Endothelial cell of umbilical vein (primary cell): ENCODE results near the gene FLT3LG. TPM values are rescaled to one million over a fixed set of nuclear protein-coding genes. Genes with fewer than 3 reads are reported as not detected.
A peak's percentile ranks its signal among the peaks of the same experiment; 100 is the strongest.

Source experiments
- BruUV-seq: library from RNA; stranded (reverse); fragments of 400-500 nt; replicated peaks from 2 replicates; lab custom pipeline; 2021; lab: Mats Ljungman, UMichigan
- CTCF ChIA-PET: fragments of 300-600, 350-600 bp; sonication (Branson Sonifier 250); formaldehyde crosslinking; loops from one replicate; lab custom pipeline; 2021; ENCODE audit warnings: antibody characterized with exemption, inconsistent platforms; lab: Charles Lee
- POLR2A ChIA-PET: fragments of 300-600, 350-600 bp; sonication (Branson Sonifier 250); formaldehyde crosslinking; loops from one replicate; lab custom pipeline; 2021; ENCODE audit warnings: antibody characterized with exemption, inconsistent platforms; lab: Charles Lee
- DNase-seq: peaks from one replicate; pipeline ENCODE4 v3.0.0-alpha.2; 2011; ENCODE audit warnings: low read depth, low spot score
- FAIRE-seq: peaks from 2 replicates; lab custom pipeline; 2011; peaks lifted over from hg19 to GRCh38; lab: Jason Lieb, UNC
- H2AFZ ChIP-seq: 2 replicates; pipeline ENCODE4 v1.6.0; 2012; ENCODE audit warnings: low read depth, low read length, control low read depth, inconsistent platforms
- H3K27ac ChIP-seq: 2 replicates; pipeline ENCODE4 v1.5.1; 2011; ENCODE audit warnings: low read depth, mild to moderate bottlenecking, control low read depth, low read length, moderate library complexity; ENCODE audit not compliant: insufficient read depth
- H3K27me3 ChIP-seq, 2 experiments: 2 replicates each; pipeline versions ENCODE4 v1.6.0 to v1.6.1; 2011; ENCODE audit warnings: low read length in 2 of 2, mixed read lengths in 1 of 2; ENCODE audit not compliant: control insufficient read depth in 2 of 2, insufficient read depth in 2 of 2
- H3K36me3 ChIP-seq, 2 experiments: 2 replicates in 1 of 2; 3 replicates in 1 of 2; pipeline ENCODE4 v1.5.1; 2011; ENCODE audit warnings: low read length in 2 of 2, mild to moderate bottlenecking in 1 of 2, moderate library complexity in 1 of 2; ENCODE audit not compliant: control insufficient read depth in 2 of 2, insufficient read depth in 2 of 2; ENCODE audit errors: extremely low read depth in 1 of 2
- H3K4me1 ChIP-seq: 3 replicates; pipeline ENCODE4 v1.5.1; 2011; ENCODE audit warnings: mild to moderate bottlenecking, low read length; ENCODE audit not compliant: control insufficient read depth, insufficient read depth; ENCODE audit errors: extremely low read depth
- H3K4me2 ChIP-seq: 2 replicates; pipeline ENCODE4 v1.6.1; 2011; ENCODE audit warnings: low read length, control low read depth, mixed read lengths; ENCODE audit not compliant: insufficient read depth
- H3K4me3 ChIP-seq, 3 experiments: fragments of 200-600 bp in 1 of 3; sonication (generic), shearing (Covaris generic) in 1 of 3; replicated peaks in 1 of 3; 2 replicates each; pipeline ENCODE4 v1.5.1; 2011 to 2016; ENCODE audit warnings: control low read depth in 3 of 3, low read length in 3 of 3, mild to moderate bottlenecking in 2 of 3, inconsistent platforms in 1 of 3, low read depth in 1 of 3, moderate library complexity in 1 of 3; ENCODE audit not compliant: insufficient read depth in 1 of 3
- H3K79me2 ChIP-seq: 2 replicates; pipeline ENCODE4 v1.6.0; 2012; ENCODE audit warnings: low read length, inconsistent platforms; ENCODE audit not compliant: control insufficient read depth, insufficient read depth
- H3K9ac ChIP-seq: replicated peaks from 2 replicates; pipeline ENCODE3; 2011; ENCODE audit warnings: low read length, control low read depth; ENCODE audit not compliant: insufficient read depth; ENCODE audit errors: extremely low read depth
- H3K9me1 ChIP-seq: replicated peaks from 3 replicates; pipeline ENCODE4 v1.6.0; 2011; ENCODE audit warnings: mild to moderate bottlenecking, low read length; ENCODE audit not compliant: control insufficient read depth, insufficient read depth; ENCODE audit errors: extremely low read depth
- H3K9me3 ChIP-seq: replicated peaks from 2 replicates; pipeline ENCODE4 v1.5.1; 2012; ENCODE audit warnings: low read length, inconsistent platforms; ENCODE audit not compliant: control insufficient read depth, insufficient read depth
- H4K20me1 ChIP-seq: replicated peaks from 2 replicates; pipeline ENCODE3; 2011; ENCODE audit warnings: mild to moderate bottlenecking, low read length; ENCODE audit not compliant: control insufficient read depth, insufficient read depth; ENCODE audit errors: extremely low read depth
- EZH2 ChIP-seq: IDR thresholded peaks from 2 replicates; pipeline ENCODE4 v1.6.1; 2012; ENCODE audit warnings: borderline replicate concordance, low read depth, mild to moderate bottlenecking, moderate library complexity, low read length, inconsistent platforms; ENCODE audit not compliant: severe bottlenecking
- FOS ChIP-seq: IDR thresholded peaks from 2 replicates; pipeline ENCODE4 v1.6.1; 2011; ENCODE audit warnings: mild to moderate bottlenecking, low read length, moderate library complexity, borderline replicate concordance; ENCODE audit not compliant: insufficient read depth
- GATA2 ChIP-seq: IDR thresholded peaks from 2 replicates; pipeline ENCODE4 v1.7.0; 2011; ENCODE audit warnings: low read depth, mild to moderate bottlenecking, moderate library complexity, mixed read lengths, low read length; ENCODE audit not compliant: insufficient read length, insufficient read depth
- JUN ChIP-seq: IDR thresholded peaks from 2 replicates; pipeline ENCODE4 v1.6.1; 2011; ENCODE audit warnings: borderline replicate concordance, low read depth; ENCODE audit not compliant: insufficient read length, insufficient read depth
- MAX ChIP-seq: IDR thresholded peaks from 2 replicates; pipeline ENCODE4 v1.6.1; 2011; ENCODE audit not compliant: insufficient read depth, insufficient read length
- MYC ChIP-seq: IDR thresholded peaks from one replicate; pipeline ENCODE4 v1.6.1; 2011; ENCODE audit warnings: mild to moderate bottlenecking, low read depth, low read length
- POLR2A ChIP-seq: IDR thresholded peaks from 2 replicates; pipeline ENCODE4 v1.6.1; 2012; ENCODE audit warnings: low read depth, mild to moderate bottlenecking, control low read depth, low read length
- POLR2AphosphoS5 ChIP-seq: IDR thresholded peaks from 2 replicates; pipeline ENCODE4 v1.6.1; 2012; ENCODE audit warnings: low read depth, mild to moderate bottlenecking, control low read depth, low read length, moderate library complexity; ENCODE audit not compliant: insufficient read depth
- dilution Hi-C: fragments of 300-500 bp; cut with MboI; formaldehyde crosslinking; loops from one replicate; pipeline ENCODE4 v1.15.0; 2019; ENCODE audit warnings: low sequenced_read_pairs; ENCODE audit not compliant: extremely low pct_ligation_motif_present
- intact Hi-C: fragments of 100-400 bp; cut with micrococcal nuclease; formaldehyde crosslinking; loops from one replicate; pipeline ENCODE4 v1.10.0; 2022
- polyA plus RNA-seq, 4 experiments: library from polyadenylated mRNA; depleted of rRNA in 3 of 4; stranded (reverse) in 3 of 4; unstranded in 1 of 4; fragments of >200 nt; gene quantifications; 2 replicates each; pipeline versions ENCODE4 v1.2.1 to v1.2.3, GENCODE V29; 2011 to 2012; ENCODE audit warnings: missing spikeins in 1 of 4
- total RNA-seq: library from RNA; stranded (reverse); gene quantifications from 2 replicates; pipeline ENCODE4 v1.2.3, GENCODE V29; 2021
- TF ChIP-seq, protein P1 (sequence below), 2 donors: IDR thresholded peaks; 1 replicate in 1 of 2; 2 replicates in 1 of 2; pipeline ENCODE4 v1.5.1; 2011; ENCODE audit warnings: low read length in 2 of 2, mild to moderate bottlenecking in 2 of 2, moderate library complexity in 2 of 2, control low read depth in 1 of 2, inconsistent platforms in 1 of 2, low read depth in 1 of 2; ENCODE audit not compliant: insufficient read depth in 1 of 2; ENCODE audit errors: extremely low read depth in 1 of 2

The FLT3LG gene
- total and polyA plus RNA-seq, 2 donors (not counting 3 experiments of a cell fraction or from before 2014, with no cell fraction given) = 5.0 to 5.7 TPM

DNA sequence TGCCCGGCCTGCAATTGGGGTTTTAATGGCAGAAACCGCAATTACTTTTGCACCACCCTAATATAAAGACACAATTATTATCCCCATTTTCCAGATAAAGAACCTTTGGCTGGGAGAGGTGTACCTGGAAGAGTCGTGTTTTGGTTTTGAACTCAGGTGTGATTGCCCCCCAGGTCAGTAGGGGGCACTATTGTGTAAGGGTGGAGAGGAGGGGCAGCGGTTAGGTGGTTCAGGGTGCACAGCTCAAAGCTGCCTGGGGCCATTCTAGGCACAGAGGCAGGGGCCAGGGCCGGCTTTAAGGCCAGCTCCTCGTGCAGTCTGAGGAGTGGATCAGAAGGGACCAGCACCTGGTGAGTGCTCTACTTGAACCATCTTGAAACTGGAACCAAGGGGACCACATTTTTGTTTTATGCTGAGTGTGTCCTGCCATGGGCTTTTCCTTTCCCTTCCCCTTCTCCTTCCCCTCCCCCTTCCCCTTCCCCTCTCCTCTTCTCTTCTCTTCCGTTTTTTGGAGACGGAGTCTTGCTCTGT, 32.6 kb downstream of the FLT3LG start:
- intact Hi-C loops = no loop called here
- TF ChIP-seq FOS = no peak
- TF ChIP-seq, protein P1, sequence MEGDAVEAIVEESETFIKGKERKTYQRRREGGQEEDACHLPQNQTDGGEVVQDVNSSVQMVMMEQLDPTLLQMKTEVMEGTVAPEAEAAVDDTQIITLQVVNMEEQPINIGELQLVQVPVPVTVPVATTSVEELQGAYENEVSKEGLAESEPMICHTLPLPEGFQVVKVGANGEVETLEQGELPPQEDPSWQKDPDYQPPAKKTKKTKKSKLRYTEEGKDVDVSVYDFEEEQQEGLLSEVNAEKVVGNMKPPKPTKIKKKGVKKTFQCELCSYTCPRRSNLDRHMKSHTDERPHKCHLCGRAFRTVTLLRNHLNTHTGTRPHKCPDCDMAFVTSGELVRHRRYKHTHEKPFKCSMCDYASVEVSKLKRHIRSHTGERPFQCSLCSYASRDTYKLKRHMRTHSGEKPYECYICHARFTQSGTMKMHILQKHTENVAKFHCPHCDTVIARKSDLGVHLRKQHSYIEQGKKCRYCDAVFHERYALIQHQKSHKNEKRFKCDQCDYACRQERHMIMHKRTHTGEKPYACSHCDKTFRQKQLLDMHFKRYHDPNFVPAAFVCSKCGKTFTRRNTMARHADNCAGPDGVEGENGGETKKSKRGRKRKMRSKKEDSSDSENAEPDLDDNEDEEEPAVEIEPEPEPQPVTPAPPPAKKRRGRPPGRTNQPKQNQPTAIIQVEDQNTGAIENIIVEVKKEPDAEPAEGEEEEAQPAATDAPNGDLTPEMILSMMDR (IDR thresholded peaks at IDR 0.05; ENCODE audit: extremely low read depth in 1 of 2, insufficient read depth in 1 of 2, low read depth in 1 of 2, low read length in 2 of 2) = peak; percentile 85
- FAIRE-seq (peak; percentile 69), DNase-seq (peak; percentile 64)
- no peak overlapping the region for H2AFZ ChIP-seq
- H3K4me1 ChIP-seq = peaks cover 2% of the 10 kb centered on the region
- ChIA-PET CTCF (interaction anchor here (0.9 to 7.9 kb wide), 15 partner anchors 10 to 165 kb away, joined by 3 to 175 read pairs (median 5); partner anchors contain the start of genes RCN3 and RPS11), POLR2A (interaction anchor here (0.7 to 1.0 kb wide), 2 partner anchors 12 to 40 kb away, joined by 3 to 8 read pairs; no protein-coding TSS in a partner anchor)
- BruUV-seq = no TSS peak
- dilution Hi-C loops = no loop called here
- H4K20me1 ChIP-seq = no peaks in the 10 kb centered on the region
- no peaks in the 10 kb centered on the region for H3K36me3 ChIP-seq
- H3K4me3 ChIP-seq = no peak overlapping the region
- H3K9ac ChIP-seq = no peak overlapping the region
- no peaks in the 10 kb centered on the region for H3K9me3 ChIP-seq
- no peak overlapping the region for H3K4me2 ChIP-seq
- H3K27me3 ChIP-seq = no peaks in the 10 kb centered on the region
- no peak overlapping the region for H3K27ac ChIP-seq
- H3K79me2 ChIP-seq = no peaks in the 10 kb centered on the region
- H3K9me1 ChIP-seq = no peaks in the 10 kb centered on the region

DNA sequence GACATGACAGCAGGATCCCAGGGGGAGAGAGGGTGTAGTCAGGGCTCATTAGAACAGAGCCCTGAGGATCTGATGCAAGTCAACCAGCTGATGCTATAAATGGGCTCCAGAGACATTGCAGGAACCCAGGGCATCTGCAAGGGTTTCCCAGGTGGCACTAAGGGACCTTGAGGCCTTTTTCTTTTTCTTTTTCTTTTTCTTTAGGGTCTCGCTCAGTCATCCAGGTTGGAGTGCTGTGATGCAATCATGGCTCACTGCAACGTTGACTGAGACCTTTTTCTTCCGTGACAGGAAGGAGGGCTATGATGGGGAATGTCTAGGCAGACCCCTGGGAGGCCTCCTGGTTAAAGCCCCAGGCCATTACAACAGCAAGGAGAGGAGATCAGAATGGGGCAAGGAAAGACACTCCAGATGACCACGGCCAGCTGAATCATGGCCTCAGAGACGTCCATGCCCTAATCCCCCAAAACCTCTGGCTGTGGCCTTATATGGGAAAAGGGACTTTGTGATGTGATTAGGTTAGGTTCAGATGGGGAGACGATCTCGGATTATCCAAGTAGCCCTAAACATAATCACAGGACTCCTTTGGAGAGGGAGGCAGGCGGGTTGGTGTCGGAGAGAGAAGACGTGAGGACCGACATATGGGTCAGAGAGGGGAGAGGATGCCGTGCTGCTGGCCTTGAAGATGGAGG, 33.9 kb downstream of the FLT3LG start:
- H3K36me3 ChIP-seq = no peaks in the 10 kb centered on the region
- TF ChIP-seq POLR2AphosphoS5 = no peak
- no peak for TF ChIP-seq MYC
- TF ChIP-seq, protein P1 (IDR thresholded peaks at IDR 0.05; ENCODE audit: extremely low read depth in 1 of 2, insufficient read depth in 1 of 2, low read depth in 1 of 2, low read length in 2 of 2) = no peak
- TF ChIP-seq MAX = no peak
- TF ChIP-seq EZH2 = no peak
- no peak for TF ChIP-seq POLR2A
- TF ChIP-seq GATA2 = no peak
- TF ChIP-seq FOS = no peak
- TF ChIP-seq JUN = no peak
- H3K9me1 ChIP-seq = no peaks in the 10 kb centered on the region
- ChIA-PET CTCF (interaction anchor here (7.9 kb wide), 1 partner anchor 39 kb away, joined by 175 read pairs; no protein-coding TSS in a partner anchor), POLR2A (interaction anchor here (0.6 kb wide), 1 partner anchor 20 kb away, joined by 8 read pairs; the partner anchor contains the start of gene RCN3)
- dilution Hi-C loops = no loop called here
- H4K20me1 ChIP-seq = no peaks in the 10 kb centered on the region
- H3K4me1 ChIP-seq = peaks cover 9% of the 10 kb centered on the region
- no peak for DNase-seq
- no peaks in the 10 kb centered on the region for H3K9me3 ChIP-seq
- no peak for FAIRE-seq
- H3K4me3 ChIP-seq = no peak overlapping the region
- no peaks in the 10 kb centered on the region for H3K27me3 ChIP-seq
- no peaks in the 10 kb centered on the region for H3K79me2 ChIP-seq
- H3K9ac ChIP-seq = no peak overlapping the region
- BruUV-seq = no TSS peak
- no peak overlapping the region for H2AFZ ChIP-seq
- H3K4me2 ChIP-seq = no peak overlapping the region
- no peak overlapping the region for H3K27ac ChIP-seq
- intact Hi-C loops = no loop called here
